ENCODE results near the gene GOLIM4. TPM values are rescaled to one million over a fixed set of nuclear protein-coding genes. Genes with fewer than 3 reads are reported as not detected.
"Not testable (repeated sequence)": the region's sequence is repeated elsewhere in the genome, so short reads cannot be mapped to it uniquely, and the experiment has no call there.

GOLIM4 gene
- 19.7 and 46.8 TPM in 2 replicates for total RNA-seq (2014; rRNA removed; shearing (Covaris generic); ENCODE audit: low replicate concordance)

DNA sequence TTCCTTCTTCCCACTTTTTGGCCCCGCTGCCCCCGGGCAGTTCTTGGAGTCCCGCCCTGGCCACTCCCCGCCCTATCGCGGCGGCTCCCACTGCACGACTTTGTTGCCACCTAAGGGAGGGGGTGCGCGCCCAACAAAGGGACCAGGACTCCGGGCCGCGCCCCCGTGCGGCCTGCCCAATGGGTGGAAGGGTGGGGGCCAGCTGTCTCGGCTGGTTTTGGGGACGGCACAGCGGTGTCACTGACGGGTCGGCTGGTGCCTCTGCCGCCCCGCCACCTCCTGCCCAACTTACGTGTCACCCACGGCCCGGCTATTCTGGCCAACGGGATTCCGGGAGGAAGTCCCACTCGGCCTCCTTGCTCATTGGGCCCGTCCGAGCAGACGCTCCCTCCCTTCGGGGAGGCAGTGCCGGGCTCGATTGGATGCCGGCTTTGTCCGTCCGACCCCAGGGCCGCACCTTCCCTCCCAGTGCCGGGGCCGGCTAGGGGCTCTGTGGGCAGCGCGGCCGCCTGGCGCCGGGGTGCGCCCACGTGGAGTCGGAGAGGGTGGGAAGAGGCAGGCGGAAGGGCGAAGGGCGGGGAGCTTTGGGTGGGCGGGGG, at the start of gene GOLIM4:
GOLIM4 (minus strand) TSS at position 314 of the 599 bp plus-strand sequence. CDS start 639 bp downstream, outside the sequence.
- peak within 1 kb of the TSS; percentile 69 for H3K4me3 ChIP-seq
- H3K9me3 ChIP-seq, result no peaks in the 10 kb centered on the region
- H3K36me3 ChIP-seq, result no peaks in the 10 kb centered on the region; the same call in 1 of the 2 replicates
- peak; percentile 100 for DNase-seq
- no peaks in the 10 kb centered on the region for H3K27me3 ChIP-seq

GRCh38 chr3:168141405-168141998, 45.8 kb upstream of the GOLIM4 start:
- no peaks in the 10 kb centered on the region for H3K36me3 ChIP-seq
- no peaks in the 10 kb centered on the region; the same call in none of the 2 replicates for H3K9me3 ChIP-seq
- DNase-seq, result no peak
- no peak overlapping the region for H3K4me3 ChIP-seq
- no peaks in the 10 kb centered on the region for H3K27me3 ChIP-seq

DNA sequence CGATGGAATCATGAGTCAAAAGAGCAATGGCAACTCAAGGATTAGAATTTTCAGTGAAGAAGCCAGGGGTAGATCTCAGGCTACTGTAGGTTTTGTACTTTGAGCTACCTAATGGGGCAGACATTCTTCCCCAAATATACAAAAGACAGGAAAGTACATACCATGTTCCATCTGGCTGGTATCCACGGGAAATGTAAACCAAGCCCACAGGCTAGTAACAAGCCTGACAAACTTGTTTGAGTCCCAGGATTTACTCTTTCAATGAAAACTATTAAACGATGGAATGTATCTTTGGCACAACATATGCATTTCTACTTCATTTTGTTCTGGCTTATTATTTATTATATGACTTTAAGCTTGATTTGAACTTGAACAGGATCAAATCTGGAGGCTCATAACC, 44.2 kb upstream of the GOLIM4 start:
- no peaks in the 10 kb centered on the region for H3K36me3 ChIP-seq
- no peaks in the 10 kb centered on the region for H3K27me3 ChIP-seq
- H3K4me3 ChIP-seq, result no peak overlapping the region
- no peaks in the 10 kb centered on the region; the same call in none of the 2 replicates for H3K9me3 ChIP-seq
- peak; percentile 37 for DNase-seq

GRCh38 chr3:168138421-168138820, 42.7 kb upstream of the GOLIM4 start:
- H3K27me3 ChIP-seq, result no peaks in the 10 kb centered on the region
- DNase-seq, result no peak
- H3K4me3 ChIP-seq, result no peak overlapping the region
- no peaks in the 10 kb centered on the region for H3K36me3 ChIP-seq
- no peaks in the 10 kb centered on the region; the same call in 1 of the 2 replicates for H3K9me3 ChIP-seq

- peaks cover 6% of the 10 kb centered on the region; the same call in 1 of the 2 replicates for H3K9me3 ChIP-seq
- DNase-seq, result no peak
- no peaks in the 10 kb centered on the region for H3K27me3 ChIP-seq
- no peaks in the 10 kb centered on the region for H3K36me3 ChIP-seq
- H3K4me3 ChIP-seq, result no peak overlapping the region
These were observed 39.2 kb upstream of the GOLIM4 start for GRCh38 chr3:168134931-168135330.

GRCh38 chr3:168130250-168130649, 34.5 kb upstream of the GOLIM4 start:
- not testable (repeated sequence) for DNase-seq, H3K27me3 ChIP-seq, H3K36me3 ChIP-seq, H3K4me3 ChIP-seq
- H3K9me3 ChIP-seq, result peaks cover 12% of the 10 kb centered on the region; the same call in 1 of the 2 replicates

DNA sequence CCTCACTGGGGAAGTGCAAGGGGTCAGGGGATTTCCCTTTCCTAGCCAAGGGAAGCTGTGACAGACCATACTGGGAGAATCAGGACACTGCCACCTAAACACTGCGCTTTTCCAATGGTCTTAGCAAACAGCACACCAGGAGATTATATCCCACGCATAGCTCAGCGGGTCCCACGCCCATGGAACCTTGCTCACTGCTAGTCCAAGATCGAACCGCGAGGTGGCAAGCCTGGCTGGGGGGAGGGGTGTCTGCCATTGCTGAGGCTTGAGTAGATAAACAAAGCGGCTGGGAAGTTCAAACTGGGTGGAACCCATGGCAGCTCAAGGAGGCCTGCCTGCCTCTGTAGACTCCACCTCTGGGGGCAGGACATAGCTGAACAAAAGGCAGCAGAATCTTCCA, 32.7 kb upstream of the GOLIM4 start:
- H3K9me3 ChIP-seq, result peaks cover 12% of the 10 kb centered on the region; the same call in 1 of the 2 replicates
- H3K27me3 ChIP-seq, H3K36me3 ChIP-seq, DNase-seq, H3K4me3 ChIP-seq: not testable (repeated sequence)

DNA sequence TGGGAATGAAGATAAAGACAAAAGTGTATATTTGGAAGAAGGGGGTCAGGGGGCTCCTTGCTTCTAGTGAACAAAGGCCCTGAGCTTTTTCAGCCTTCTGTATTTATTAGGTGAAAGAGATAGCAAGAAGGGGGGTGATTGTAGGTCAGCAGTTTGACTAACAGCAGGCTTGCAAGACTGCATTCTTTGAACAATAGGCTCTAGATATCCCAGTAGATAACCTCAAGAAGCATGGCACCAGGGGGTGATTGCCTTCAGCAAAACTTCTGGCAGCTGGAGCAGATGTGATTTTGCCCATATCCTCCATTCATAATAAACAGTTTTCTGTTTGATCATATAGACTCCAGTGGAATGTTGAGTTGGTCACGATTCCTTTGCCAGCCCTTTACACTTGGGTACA, 31.7 kb upstream of the GOLIM4 start:
- Histone ChIP-seq H3K27me3 (no peaks in the 10 kb centered on the region), H3K9me3 (peaks cover 12% of the 10 kb centered on the region; the same call in 1 of the 2 replicates), H3K4me3 (no peak overlapping the region), H3K36me3 (no peaks in the 10 kb centered on the region)
- no peak for DNase-seq

DNA sequence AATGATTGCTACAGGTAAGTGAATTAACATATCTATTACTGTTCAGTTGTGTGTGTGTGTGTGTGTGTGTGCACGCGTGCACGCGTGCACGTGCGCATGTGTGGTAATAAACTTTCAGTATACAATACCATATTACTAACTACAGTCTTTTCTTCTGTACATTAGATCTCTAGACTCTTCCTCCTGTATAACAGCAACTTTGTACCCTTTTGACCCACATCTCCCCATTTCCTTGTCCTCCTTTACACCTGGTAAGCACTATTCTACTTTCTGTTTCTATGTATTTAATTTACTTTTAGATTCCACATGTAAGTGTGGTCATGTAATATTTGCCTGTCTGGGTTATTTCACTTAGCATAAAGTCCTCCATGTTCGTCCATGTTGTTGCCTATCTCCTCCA, 29.1 kb upstream of the GOLIM4 start:
- H3K4me3 ChIP-seq, result no peak overlapping the region
- H3K36me3 ChIP-seq, result no peaks in the 10 kb centered on the region
- no peak for DNase-seq
- no peaks in the 10 kb centered on the region for H3K27me3 ChIP-seq
- H3K9me3 ChIP-seq, result peaks cover 5% of the 10 kb centered on the region; the same call in 1 of the 2 replicates

DNA sequence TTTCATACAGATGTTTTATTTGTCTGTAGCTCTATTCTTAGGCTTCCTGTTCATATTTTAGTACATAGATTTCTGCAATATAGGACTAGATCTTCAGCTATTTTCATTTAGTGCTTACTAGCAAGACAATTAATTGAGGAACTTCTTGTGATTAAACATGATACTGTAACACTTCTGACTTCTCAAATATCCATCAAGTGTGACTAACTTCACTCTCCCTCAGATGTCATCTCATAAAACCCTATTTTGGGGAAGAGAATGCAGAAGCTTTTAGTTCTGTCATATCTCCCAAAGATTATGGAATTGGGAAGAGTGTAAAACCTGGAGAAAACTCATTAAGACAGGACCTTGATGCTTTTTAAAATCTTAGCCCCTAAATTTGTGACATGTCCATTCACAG, 28.6 kb upstream of the GOLIM4 start:
- H3K4me3 ChIP-seq, result no peak overlapping the region
- no peak for DNase-seq
- H3K27me3 ChIP-seq, result no peaks in the 10 kb centered on the region
- no peaks in the 10 kb centered on the region for H3K36me3 ChIP-seq
- peaks cover 3% of the 10 kb centered on the region; the same call in 1 of the 2 replicates for H3K9me3 ChIP-seq

DNA sequence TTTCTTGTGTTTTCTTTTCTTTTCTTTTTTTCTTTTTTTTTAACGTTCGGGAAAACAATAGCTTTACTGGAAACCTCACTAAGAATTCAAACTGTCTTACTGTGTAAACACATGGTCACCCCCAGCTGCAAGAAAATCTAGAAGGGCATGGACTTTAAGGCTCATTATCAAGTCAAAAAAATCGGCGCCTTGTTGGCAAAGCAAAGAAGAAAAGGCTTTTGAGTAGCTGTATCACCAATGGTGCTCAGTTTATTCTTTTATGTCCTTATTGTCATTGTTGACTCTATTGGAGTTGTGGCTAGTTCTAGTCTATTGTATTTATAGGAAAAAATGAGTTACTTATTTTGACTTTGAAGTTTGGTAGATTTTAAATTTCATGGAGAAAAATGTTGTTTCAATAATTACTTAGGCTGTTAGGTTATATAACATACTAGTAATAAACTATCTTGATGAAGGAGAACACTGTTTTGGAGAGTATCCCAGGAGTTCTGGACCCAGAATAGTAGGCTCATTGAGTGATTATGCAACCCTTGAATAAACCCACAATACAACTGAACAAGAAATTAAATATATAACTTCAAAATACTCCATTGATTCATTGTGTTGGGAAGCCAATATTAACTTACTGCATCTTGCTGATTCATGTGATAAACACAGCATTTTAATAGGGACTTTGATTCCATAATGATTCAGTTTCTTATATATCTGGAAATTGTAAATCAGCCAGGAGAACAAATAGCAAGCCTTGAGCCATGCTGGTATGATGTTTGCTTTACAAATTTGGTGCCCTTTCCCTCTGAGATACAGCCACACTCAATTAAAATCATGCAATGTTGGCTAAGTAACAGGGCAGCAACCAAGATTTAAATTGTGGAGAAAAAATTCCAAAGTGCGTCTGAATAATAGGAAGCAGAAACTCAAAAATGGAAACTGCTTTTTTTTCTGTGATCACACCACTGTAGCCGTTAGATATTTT, 27.8 kb upstream of the GOLIM4 start:
- H3K27me3 ChIP-seq, result no peaks in the 10 kb centered on the region
- H3K9me3 ChIP-seq, result peaks cover 3% of the 10 kb centered on the region; the same call in 1 of the 2 replicates
- no peak for DNase-seq
- no peak overlapping the region for H3K4me3 ChIP-seq
- no peaks in the 10 kb centered on the region for H3K36me3 ChIP-seq

DNA sequence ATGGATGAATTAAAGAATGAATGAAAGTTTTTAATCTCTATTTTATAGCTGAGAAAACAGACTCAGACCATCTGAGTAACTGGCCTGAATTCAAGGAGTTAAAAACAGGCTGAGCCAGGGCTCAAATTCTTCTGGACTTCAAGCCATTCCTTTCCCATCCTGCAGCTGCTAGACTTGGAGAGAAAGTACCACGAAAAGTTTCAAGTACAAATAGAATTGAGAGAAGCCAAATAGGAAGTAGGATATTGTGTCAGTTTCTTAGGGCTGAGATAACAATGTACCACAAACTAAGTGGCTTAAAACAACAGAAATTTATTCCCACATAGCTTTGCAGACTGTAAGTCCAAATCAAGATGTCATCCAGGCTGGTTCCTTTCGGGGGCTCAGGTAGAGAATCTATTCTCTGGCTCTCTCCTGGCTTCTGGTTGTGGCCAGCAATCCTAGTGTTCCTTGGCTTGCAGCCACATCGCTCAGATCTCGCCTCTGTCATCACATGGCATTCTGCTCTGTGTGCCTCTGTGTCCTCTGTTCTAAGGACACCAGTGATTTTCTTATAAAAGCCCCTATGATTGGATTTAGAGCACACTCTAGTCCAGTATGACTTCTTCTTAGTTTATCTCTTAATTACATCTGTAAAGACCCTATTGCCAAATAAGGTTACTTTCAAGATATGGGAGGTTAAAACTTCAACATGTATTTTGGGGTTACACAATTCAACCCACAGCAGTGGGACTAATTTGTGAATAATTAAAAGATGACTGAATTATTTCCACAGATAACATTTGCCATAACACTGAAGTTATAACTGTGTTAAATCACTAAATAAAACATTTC, 25.7 kb upstream of the GOLIM4 start:
- no peaks in the 10 kb centered on the region for H3K27me3 ChIP-seq
- peaks cover 1% of the 10 kb centered on the region; the same call in 1 of the 2 replicates for H3K9me3 ChIP-seq
- DNase-seq, result peak; percentile 34
- H3K4me3 ChIP-seq, result no peak overlapping the region
- H3K36me3 ChIP-seq, result no peaks in the 10 kb centered on the region

GRCh38 chr3:168117853-168118313, 22.2 kb upstream of the GOLIM4 start:
- H3K36me3 ChIP-seq, result no peaks in the 10 kb centered on the region
- peak; percentile 64 for DNase-seq

GRCh38 chr3:168117059-168117458, 21.3 kb upstream of the GOLIM4 start:
- no peaks in the 10 kb centered on the region for H3K36me3 ChIP-seq
- H3K4me3 ChIP-seq, result no peak overlapping the region
- H3K27me3 ChIP-seq, result no peaks in the 10 kb centered on the region
- no peaks in the 10 kb centered on the region for H3K9me3 ChIP-seq
- peak; percentile 44 for DNase-seq

More at GRCh38 chr3:168117853-168118313, 22.2 kb upstream of the GOLIM4 start:
- Histone ChIP-seq H3K9me3 (no peaks in the 10 kb centered on the region), H3K27me3 (no peaks in the 10 kb centered on the region), H3K4me3 (no peak overlapping the region)

GRCh38 chr3:168116279-168116678, 20.6 kb upstream of the GOLIM4 start:
- no peak overlapping the region for H3K4me3 ChIP-seq
- no peaks in the 10 kb centered on the region for H3K9me3 ChIP-seq
- DNase-seq, result peak; percentile 89
- no peaks in the 10 kb centered on the region for H3K36me3 ChIP-seq
- no peaks in the 10 kb centered on the region for H3K27me3 ChIP-seq

DNA sequence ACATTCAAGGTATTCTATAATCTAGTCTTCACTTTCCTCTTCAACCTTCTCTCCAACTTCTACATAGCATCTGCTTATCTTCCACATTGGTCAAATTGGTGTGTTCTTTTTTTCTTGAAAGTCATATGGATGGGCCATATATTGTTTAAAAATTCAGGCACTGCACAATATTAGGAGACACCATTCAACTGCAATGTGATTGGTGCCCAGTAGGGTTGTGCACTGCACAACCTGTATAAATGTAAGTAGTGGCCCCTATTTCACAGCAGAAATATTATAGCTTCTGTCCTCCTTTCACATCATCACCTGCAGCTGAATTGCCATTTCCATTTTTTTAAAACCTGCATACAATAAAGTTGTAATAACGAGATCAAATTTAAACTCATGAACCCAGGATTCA, 18.1 kb upstream of the GOLIM4 start:
- Histone ChIP-seq H3K27me3 (no peaks in the 10 kb centered on the region), H3K4me3 (no peak overlapping the region), H3K9me3 (no peaks in the 10 kb centered on the region), H3K36me3 (no peaks in the 10 kb centered on the region)
- DNase-seq, result no peak

Data from MG63 (cell line).